Esophagus muscularis mucosa (tissue), 4 donors: ENCODE data around the gene COL10A1. TPM values are rescaled to one million over a fixed set of nuclear protein-coding genes. Genes with fewer than 3 reads are reported as not detected.

Experiments used
- DNase-seq: peaks from one replicate; pipeline ENCODE4 v3.0.0-alpha.2; 2017; ENCODE audit errors: extremely low spot score
- H3K27ac ChIP-seq, 4 donors: fragments of 200-600 bp; sonication (generic); replicated peaks in 1 of 4; 1 replicate in 3 of 4; 2 replicates in 1 of 4; pipeline ENCODE4 v1.5.1; 2016 to 2019; ENCODE audit warnings: mild to moderate bottlenecking in 1 of 4
- H3K27me3 ChIP-seq, 4 donors: fragments of 200-600 bp; sonication (generic); one replicate each; pipeline versions ENCODE4 v1.5.1 to v1.6.0; 2016 to 2019
- H3K36me3 ChIP-seq, 4 donors: fragments of 200-600 bp; sonication (generic); one replicate each; pipeline ENCODE4 v1.5.1; 2016 to 2019
- H3K4me1 ChIP-seq, 4 donors: fragments of 200-600 bp; sonication (generic); one replicate each; pipeline ENCODE4 v1.5.1; 2016 to 2019
- H3K4me3 ChIP-seq, 4 donors: fragments of 200-600 bp; sonication (generic); 1 replicate in 2 of 4; 2 replicates in 2 of 4; pipeline ENCODE4 v1.5.1; 2016 to 2019; ENCODE audit warnings: mild to moderate bottlenecking in 4 of 4, moderate library complexity in 1 of 4
- H3K9me3 ChIP-seq, 4 donors: fragments of 200-600 bp; sonication (generic); 1 replicate in 3 of 4; 2 replicates in 1 of 4; pipeline ENCODE4 v1.5.1; 2016 to 2019
- CTCF ChIP-seq, 3 experiments: fragments of 200-600 bp in 2 of 3; fragments of 450-650 bp in 1 of 3; sonication (generic) in 2 of 3; IDR thresholded peaks; one replicate each; pipeline ENCODE4 v1.5.1; 2017 to 2019; ENCODE audit warnings: antibody characterized with exemption in 3 of 3, mild to moderate bottlenecking in 2 of 3, moderate library complexity in 1 of 3
- EP300 ChIP-seq: sonication (generic); formaldehyde crosslinking; IDR thresholded peaks from one replicate; pipeline ENCODE4 v1.6.1; 2017; ENCODE audit warnings: antibody characterized with exemption
- POLR2A ChIP-seq: fragments of 450-650 bp; IDR thresholded peaks from one replicate; pipeline ENCODE4 v1.6.1; 2017; ENCODE audit warnings: antibody characterized with exemption, moderate library complexity, mild to moderate bottlenecking, low read depth
- POLR2AphosphoS5 ChIP-seq, 2 donors: sonication (generic); formaldehyde crosslinking; IDR thresholded peaks; one replicate each; pipeline ENCODE4 v1.6.1; 2017; ENCODE audit warnings: antibody characterized with exemption in 2 of 2
- WGBS: methylation state at CpG from one replicate; pipeline ENCODE4 v1.1.5; 2018; 5-methylcytosine and 5-hydroxymethylcytosine counted together
- intact Hi-C: fragments of 100-400 bp; cut with DNase I; formaldehyde crosslinking; loops from one replicate; pipeline ENCODE4 v1.15.1; 2023
- total RNA-seq, 4 donors: library from RNA; depleted of rRNA; stranded (reverse); fragments of >200 nt; gene quantifications; one replicate each; pipeline versions ENCODE4 v1.1.0 to v1.2.1, GENCODE V29; 2016

COL10A1 gene
- total RNA-seq, 4 donors from 2014 or later = not detected

DNA sequence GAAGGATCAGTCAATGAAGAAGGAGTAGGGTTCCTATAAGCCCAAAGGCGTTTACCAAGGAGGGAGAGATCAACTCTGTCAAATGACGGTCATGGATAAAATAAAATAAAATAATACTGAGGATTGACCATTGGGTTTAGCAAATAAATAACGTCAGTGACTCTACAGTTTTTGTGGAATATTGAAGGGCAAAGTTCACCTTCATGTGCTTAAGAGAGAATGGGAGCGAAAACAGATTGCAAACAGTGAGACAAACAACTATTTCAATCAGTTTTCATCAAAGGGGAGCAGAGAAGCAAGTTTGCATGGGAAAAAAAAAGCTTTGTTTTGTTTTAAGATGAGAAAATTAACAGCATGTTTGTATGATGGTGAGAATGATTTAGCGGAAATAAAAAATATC lies 42.9 kb downstream of the COL10A1 start:
- 88% methylated on average over 5 of the region's 5 CpGs for WGBS
- no peak for DNase-seq
- no peaks in the 10 kb centered on the region for H3K27me3 ChIP-seq
- no peak overlapping the region for H3K27ac ChIP-seq
- no peak overlapping the region for H3K4me3 ChIP-seq
- H3K4me1 ChIP-seq = no peaks in the 10 kb centered on the region
- H3K36me3 ChIP-seq = no peaks in the 10 kb centered on the region
- intact Hi-C loops = no loop called here
- no peaks in the 10 kb centered on the region for H3K9me3 ChIP-seq
- TF ChIP-seq CTCF (IDR thresholded peaks at IDR 0.05) (no peak), EP300 (no peak), POLR2A (no peak), POLR2AphosphoS5 (IDR thresholded peaks at IDR 0.05) (no peak)

- no peak for DNase-seq
- TF ChIP-seq POLR2AphosphoS5 (IDR thresholded peaks at IDR 0.05) (no peak), POLR2A (no peak), EP300 (no peak), CTCF (IDR thresholded peaks at IDR 0.05) (no peak)
- WGBS = 94% methylated on average over 3 of the region's 3 CpGs
- Histone ChIP-seq H3K27ac (no peak overlapping the region), H3K36me3 (no peaks in the 10 kb centered on the region), H3K9me3 (no peaks in the 10 kb centered on the region), H3K27me3 (no peaks in the 10 kb centered on the region), H3K4me3 (no peak overlapping the region), H3K4me1 (no peaks in the 10 kb centered on the region)
- intact Hi-C loops = no loop called here
Observed at GRCh38 chr6:116078945-116079344, 47.0 kb downstream of the COL10A1 start.

GRCh38 chr6:116078522-116078921 lies 47.4 kb downstream of the COL10A1 start:
- TF ChIP-seq CTCF (IDR thresholded peaks at IDR 0.05) (no peak), EP300 (no peak), POLR2AphosphoS5 (IDR thresholded peaks at IDR 0.05) (no peak)
- H3K36me3 ChIP-seq = no peaks in the 10 kb centered on the region
- WGBS = 79% methylated on average over 3 of the region's 3 CpGs

DNA sequence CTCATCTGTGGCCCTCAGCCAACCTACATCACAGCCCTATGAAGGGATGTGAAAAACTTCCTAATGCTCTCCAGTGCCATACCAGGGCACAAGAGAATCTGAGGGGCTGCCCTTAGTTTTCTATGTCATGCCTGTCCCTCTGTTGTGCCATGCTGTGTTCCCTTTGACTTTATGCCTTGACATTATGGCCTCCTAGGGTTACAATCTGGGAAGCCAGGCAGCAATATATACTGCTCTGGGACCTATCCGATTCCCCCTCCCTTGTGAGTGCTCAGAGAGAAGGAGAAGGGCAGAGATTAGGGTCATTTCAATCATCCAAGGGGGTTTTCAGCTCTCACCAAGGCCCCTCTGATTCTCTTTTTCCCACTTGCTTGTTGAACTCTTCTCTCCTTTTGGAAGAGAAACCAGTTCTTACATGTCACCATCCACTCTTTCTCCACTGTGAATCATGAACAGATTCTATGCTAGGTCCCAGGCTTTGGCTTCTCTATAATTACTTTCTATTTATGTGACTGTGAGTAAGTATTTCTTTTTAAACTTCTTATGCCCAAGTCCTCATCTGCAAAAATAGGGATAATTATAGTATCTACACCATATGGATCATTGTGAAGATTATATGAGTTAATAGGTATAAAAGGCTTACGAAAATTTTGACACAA lies 51.1 kb downstream of the COL10A1 start:
- Histone ChIP-seq H3K4me1 (no peaks in the 10 kb centered on the region), H3K9me3 (no peaks in the 10 kb centered on the region), H3K27me3 (no peaks in the 10 kb centered on the region), H3K27ac (no peak overlapping the region), H3K36me3 (no peaks in the 10 kb centered on the region), H3K4me3 (no peak overlapping the region)
- 90% methylated on average over 2 of the region's 2 CpGs for WGBS
- DNase-seq = no peak
- TF ChIP-seq POLR2A (no peak), POLR2AphosphoS5 (IDR thresholded peaks at IDR 0.05) (no peak), CTCF (IDR thresholded peaks at IDR 0.05) (no peak), EP300 (no peak)
- intact Hi-C loops = no loop called here

More at GRCh38 chr6:116078522-116078921, 47.4 kb downstream of the COL10A1 start:
- no peaks in the 10 kb centered on the region for H3K27me3 ChIP-seq
- no peaks in the 10 kb centered on the region for H3K9me3 ChIP-seq
- DNase-seq = no peak
- no peak overlapping the region for H3K4me3 ChIP-seq
- no peaks in the 10 kb centered on the region for H3K4me1 ChIP-seq
- H3K27ac ChIP-seq = no peak overlapping the region
- intact Hi-C loops = no loop called here
